MCF 10A (cell line): ENCODE results near the gene GIGYF1. TPM values are rescaled to one million over a fixed set of nuclear protein-coding genes. Genes with fewer than 3 reads are reported as not detected.

Experiments used
- BruUV-seq: library from RNA; stranded (reverse); fragments of 400-500 nt; replicated peaks from 2 replicates; lab custom pipeline; 2021; lab: Mats Ljungman, UMichigan
- CTCF ChIA-PET: fragments of 300-600 bp; sonication (Branson Sonifier 250); formaldehyde crosslinking; extraction: SDS; loops from one replicate; lab custom pipeline; 2021; ENCODE audit warnings: antibody characterized with exemption, inconsistent platforms; lab: Yijun Ruan, JAX
- POLR2A ChIA-PET: fragments of 300-600, 350-650 bp; sonication (Branson Sonifier 250); formaldehyde crosslinking; extraction: SDS; loops from one replicate; lab custom pipeline; 2020; ENCODE audit warnings: antibody characterized with exemption, inconsistent platforms; lab: Yijun Ruan, JAX
- DNase-seq: peaks from one replicate; pipeline ENCODE4 v3.0.0-alpha.2; 2018; ENCODE audit not compliant: unreplicated experiment
- H3K27ac Mint-ChIP-seq: one replicate; pipeline ENCODE4 v1.8.0; 2022; ENCODE audit warnings: mild to moderate bottlenecking, low read depth, mixed read lengths; ENCODE audit not compliant: unreplicated experiment
- H3K27me3 Mint-ChIP-seq: one replicate; pipeline ENCODE4 v1.8.0; 2022; ENCODE audit warnings: mixed read lengths; ENCODE audit not compliant: insufficient read depth, unreplicated experiment
- H3K36me3 Mint-ChIP-seq: one replicate; pipeline ENCODE4 v1.8.0; 2022; ENCODE audit warnings: mild to moderate bottlenecking, moderate library complexity, mixed read lengths; ENCODE audit not compliant: insufficient read depth, unreplicated experiment
- H3K4me1 Mint-ChIP-seq: one replicate; pipeline ENCODE4 v1.8.0; 2022; ENCODE audit warnings: mixed read lengths; ENCODE audit not compliant: insufficient read depth, unreplicated experiment
- H3K4me3 Mint-ChIP-seq: one replicate; pipeline ENCODE4 v1.8.0; 2022; ENCODE audit warnings: mild to moderate bottlenecking, moderate library complexity, mixed read lengths; ENCODE audit not compliant: unreplicated experiment
- H3K9me3 Mint-ChIP-seq: one replicate; pipeline ENCODE4 v1.8.0; 2022; ENCODE audit warnings: mixed read lengths; ENCODE audit not compliant: unreplicated experiment
- CTCF ChIP-seq: fragments of 200-600 bp; IDR thresholded peaks from one replicate; pipeline ENCODE4 v1.8.0; 2022; ENCODE audit warnings: antibody characterized with exemption, mild to moderate bottlenecking; ENCODE audit not compliant: unreplicated experiment
- intact Hi-C: fragments of 100-400 bp; cut with micrococcal nuclease; formaldehyde crosslinking; loops from 2 replicates; pipeline ENCODE4 v1.14.1; 2022
- total RNA-seq: library from RNA; stranded (reverse); gene quantifications from 2 replicates; pipeline ENCODE4 v1.2.3, GENCODE V29; 2022

The GIGYF1 gene
- total RNA-seq, 1 experiment from 2014 or later = 40.1 TPM

- CTCF ChIA-PET = interaction anchor here (0.7 kb wide), 1 partner anchor 121 kb away, joined by 3 read pairs; no protein-coding TSS in a partner anchor
- H3K9me3 Mint-ChIP-seq = no peaks in the 10 kb centered on the region
Measured at GRCh38 chr7:100685631-100686145, 8.4 kb downstream of the GIGYF1 start.

GRCh38 chr7:100685049-100685605, 8.9 kb downstream of the GIGYF1 start:
- Mint-ChIP-seq H3K36me3 (peaks cover 55% of the 10 kb centered on the region), H3K27me3 (no peaks in the 10 kb centered on the region), H3K4me1 (peaks cover 3% of the 10 kb centered on the region), H3K9me3 (no peaks in the 10 kb centered on the region), H3K4me3 (no peak overlapping the region), H3K27ac (no peak overlapping the region)
- intact Hi-C loops = no loop called here
- BruUV-seq = no TSS peak
- no peak for DNase-seq
- POLR2A ChIA-PET = no interaction called here
- CTCF ChIA-PET = interaction anchor here (0.7 kb wide), 1 partner anchor 120 kb away, joined by 3 read pairs; no protein-coding TSS in a partner anchor
- no peak for TF ChIP-seq CTCF

More at GRCh38 chr7:100685631-100686145, 8.4 kb downstream of the GIGYF1 start:
- Mint-ChIP-seq H3K36me3 (peaks cover 52% of the 10 kb centered on the region), H3K27me3 (no peaks in the 10 kb centered on the region), H3K4me1 (no peaks in the 10 kb centered on the region), H3K27ac (no peak overlapping the region), H3K4me3 (no peak overlapping the region)
- intact Hi-C loops = no loop called here
- POLR2A ChIA-PET = no interaction called here
- TF ChIP-seq CTCF = no peak
- no TSS peak for BruUV-seq
- no peak for DNase-seq

- Mint-ChIP-seq H3K9me3 (no peaks in the 10 kb centered on the region), H3K4me1 (peaks cover 7% of the 10 kb centered on the region), H3K27me3 (no peaks in the 10 kb centered on the region), H3K36me3 (peaks cover 56% of the 10 kb centered on the region), H3K4me3 (no peak overlapping the region), H3K27ac (no peak overlapping the region)
- POLR2A ChIA-PET = interaction anchor here (0.8 kb wide), 1 partner anchor 191 kb away, joined by 3 read pairs; no protein-coding TSS in a partner anchor
- CTCF ChIA-PET = interaction anchor here (0.7 kb wide), 1 partner anchor 120 kb away, joined by 3 read pairs; no protein-coding TSS in a partner anchor
- DNase-seq = no peak
- no peak for TF ChIP-seq CTCF
- intact Hi-C loops = no loop called here
- BruUV-seq = no TSS peak
Measured at GRCh38 chr7:100684534-100685042, 9.5 kb downstream of the GIGYF1 start.
